AML-193 (cell line): ENCODE results near the gene CIB2.

ENCODE experiments used
- DNase-seq, 2 experiments: peaks; one replicate each; lab custom pipeline; 2025; lab: John Stamatoyannopoulos, UW

Gene CIB2

DNA sequence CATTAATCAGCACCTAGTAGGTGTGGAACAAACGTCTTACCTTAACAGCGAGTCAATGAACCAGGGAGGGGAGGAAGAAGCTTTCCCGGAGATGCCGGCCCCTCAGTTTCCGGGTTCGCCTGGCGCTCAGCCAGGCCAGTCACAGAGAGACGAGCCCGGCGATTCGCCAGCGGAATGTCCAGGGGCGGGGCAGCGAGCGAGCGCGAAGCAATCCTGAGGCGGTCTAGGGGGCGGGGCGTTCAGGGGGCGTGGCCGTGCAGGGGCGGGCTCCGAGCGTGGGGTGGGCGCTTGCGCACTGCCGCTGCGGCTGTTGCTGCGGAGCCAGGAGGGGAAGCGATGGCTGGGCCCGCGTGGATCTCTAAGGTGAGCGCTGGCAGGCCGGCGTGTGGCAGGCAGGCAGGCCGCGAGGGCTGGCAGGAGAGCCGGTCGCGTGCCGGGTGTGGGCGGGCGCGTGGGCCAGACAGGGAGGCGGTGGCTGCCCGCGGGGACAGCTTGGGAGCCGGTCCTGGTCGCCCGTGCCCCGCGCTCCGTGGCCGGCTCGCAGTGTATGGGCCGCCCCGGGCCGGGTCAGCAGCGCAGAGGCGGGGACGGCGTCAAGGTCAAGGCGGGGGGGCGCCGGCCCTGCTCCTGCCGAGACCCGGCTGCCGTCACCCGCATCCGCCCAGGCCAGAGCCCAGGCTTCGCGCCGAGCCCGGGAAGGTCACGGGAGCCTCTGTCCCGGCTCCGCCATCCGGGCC, 18.0 kb upstream of the CIB2 start, which contains the start of gene IDH3A:
Gene IDH3A (plus strand): TSS at position 295 of the 737 bp plus-strand sequence. CDS start 42 bp downstream, at position 337.
- peak; percentile 88 to 93 for DNase-seq

DNA sequence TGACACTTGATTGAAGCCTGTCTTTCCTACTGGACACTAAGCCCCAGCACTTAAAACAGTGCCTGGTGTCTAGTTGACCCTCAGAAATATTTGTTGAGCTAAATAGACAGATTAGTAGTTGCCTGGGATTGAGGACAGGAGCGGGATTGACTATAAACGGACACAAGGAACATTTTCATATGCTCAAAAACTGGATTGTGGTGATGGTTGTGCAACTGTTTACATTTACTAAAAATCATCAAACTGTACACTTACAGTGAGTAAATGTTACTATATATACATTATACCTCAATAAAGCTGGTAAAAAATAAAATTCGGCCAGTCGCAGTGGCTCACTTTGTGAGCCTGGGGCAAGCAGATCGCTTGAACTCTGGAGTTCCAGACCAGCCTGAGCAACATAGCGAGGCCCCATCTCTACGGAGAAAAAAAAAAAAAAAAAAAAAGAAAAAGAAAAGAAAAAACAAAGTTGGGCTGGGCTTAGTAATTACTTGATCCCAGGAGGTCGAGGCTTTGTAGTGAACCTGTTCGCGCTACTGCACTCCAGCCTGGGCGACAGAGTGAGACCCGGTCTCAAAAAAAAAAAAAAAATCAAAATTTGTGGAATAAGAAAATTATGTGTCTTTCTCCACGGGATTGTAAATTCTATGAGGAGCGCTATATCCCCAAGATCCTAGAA, 17.3 kb upstream of the CIB2 start:
- DNase-seq = no peak

- DNase-seq = no peak
Observed at GRCh38 chr15:78147566-78147965, 16.3 kb upstream of the CIB2 start.

DNA sequence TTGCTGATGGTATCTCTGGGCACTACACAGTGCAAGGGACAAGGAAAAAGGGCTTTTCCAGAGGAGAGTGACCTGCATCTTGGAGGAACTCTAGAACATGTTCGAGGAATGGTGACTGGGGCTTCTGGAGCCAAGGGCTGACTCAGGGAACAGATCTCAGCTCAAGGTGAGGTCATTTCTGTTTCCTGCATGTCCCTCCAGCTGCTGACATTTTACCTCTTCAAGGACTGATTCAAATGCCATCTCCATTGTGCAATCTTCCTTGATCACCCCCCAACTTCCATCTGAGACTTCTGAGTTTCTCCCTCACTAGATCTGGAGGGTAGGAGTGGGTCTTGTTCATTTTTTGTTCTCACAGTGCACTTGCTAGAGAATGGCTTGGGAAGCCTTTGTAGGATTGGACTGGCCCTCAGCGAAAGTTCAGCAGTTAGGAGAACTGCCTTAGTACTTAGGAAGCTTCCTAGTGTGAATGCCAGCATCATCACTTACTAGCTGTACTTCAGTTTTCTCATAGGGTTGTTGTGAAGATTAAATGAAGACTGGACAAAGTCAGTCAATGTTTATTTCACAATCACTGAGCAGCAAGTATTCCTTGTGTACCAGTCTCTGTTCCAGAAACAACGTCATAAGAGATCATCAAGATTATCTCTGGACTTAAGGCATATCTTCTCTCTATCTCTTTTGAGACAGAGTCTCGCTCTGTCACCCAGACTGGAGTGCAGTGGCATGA, 15.3 kb upstream of the CIB2 start:
- DNase-seq = no peak

GRCh38 chr15:78142332-78142731, 11.1 kb upstream of the CIB2 start:
- no peak for DNase-seq

DNA sequence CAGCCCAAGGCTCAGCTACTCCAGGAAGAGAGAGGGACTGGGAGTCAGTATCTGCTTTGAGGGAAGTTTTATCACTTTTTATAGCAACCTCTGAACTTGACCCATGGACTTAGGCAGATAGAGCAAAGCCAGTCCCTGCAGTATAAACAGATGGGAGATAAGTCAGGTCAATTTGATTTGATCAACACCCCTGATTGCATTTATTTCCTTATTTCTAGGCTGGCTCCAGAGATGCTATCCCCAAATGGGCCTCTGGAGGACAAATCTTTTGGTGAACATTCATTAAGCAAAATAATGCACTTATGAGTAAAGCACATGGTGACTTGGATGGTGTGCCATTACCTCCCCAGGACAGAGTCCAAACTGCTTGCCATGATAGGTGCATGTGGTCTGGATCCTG, 9.0 kb upstream of the CIB2 start:
- no peak for DNase-seq

DNA sequence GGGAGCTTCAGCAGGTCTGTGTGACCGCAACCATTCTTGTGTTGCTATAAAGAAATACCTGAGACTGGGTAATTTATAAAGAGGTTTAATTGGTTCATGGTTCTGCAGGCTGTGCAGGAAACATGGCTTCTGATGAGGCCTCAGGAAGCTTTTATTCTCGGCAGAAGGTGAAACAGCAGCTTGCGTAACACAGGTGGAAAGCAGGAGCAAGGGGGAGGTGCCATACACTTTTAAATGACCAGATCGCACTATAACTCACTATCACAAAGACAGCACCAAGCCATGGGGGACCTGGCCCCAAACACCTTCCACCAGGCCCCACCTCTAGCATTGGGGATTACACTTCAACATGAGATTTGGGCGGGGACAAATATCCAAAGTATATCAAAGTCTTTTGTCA, 8.3 kb upstream of the CIB2 start:
- DNase-seq = no peak

DNA sequence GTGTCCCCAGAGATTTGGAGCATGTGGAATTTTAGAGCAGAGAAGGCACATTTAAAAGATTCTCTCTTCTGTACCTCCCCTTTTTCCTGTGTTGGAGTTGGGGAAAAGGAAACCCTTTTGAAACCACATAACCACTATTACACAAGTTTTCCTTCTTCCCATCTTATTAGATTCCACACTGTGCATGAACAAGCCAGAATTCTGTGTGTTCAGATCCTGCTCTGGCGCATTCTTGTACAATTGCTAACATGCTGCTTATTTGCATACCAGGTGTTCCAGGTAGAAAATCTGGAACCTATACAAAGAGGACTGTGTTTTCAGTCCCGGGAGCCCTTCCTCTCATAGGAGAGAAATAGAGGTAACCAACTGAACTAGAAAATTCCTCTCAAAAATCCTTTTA, 2.6 kb upstream of the CIB2 start:
- DNase-seq = no peak

DNA sequence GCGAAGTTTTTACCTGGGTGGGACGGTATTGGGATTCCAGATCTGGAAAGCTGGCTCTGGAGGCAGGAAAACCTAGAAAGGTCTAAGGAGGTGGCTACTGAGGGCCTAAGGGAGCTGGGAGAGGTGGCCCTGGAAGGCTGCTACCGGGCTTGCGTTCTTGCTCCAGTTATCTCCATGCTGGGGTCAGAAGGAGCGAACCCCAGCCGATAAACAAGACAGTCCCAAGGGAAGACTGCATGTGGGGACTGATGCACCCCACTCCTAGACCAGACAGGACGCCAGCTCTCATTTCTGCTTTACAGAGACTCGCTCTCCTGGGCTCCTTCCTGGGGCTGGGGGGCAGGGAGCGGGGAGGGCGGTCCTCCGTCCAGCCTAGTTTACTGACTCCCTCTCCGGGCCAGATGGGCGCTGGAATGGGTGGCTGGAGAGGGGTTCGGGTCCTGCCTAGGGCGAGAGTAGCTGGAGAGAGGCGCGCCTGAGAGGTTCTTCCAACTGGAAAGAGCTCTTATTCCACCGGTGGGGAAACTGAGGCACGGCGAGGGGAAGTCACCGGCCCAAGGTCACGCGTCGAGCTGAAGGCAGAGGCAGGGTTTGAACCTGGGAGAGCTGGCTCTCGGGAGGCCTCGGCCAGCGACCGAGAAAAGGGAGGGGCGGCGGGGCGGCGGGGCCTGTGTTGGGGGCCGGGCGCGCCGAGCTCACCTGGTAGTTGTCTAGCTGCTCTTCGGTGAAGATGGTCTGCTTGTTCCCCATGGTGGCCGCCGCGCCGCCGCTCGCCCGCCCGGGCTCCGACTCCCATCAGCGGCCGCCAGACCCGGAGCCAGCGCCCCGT, 565 bp downstream of the CIB2 start:
- DNase-seq = no peak

- DNase-seq = no peak
Observed at GRCh38 chr15:78129751-78130287, 1.4 kb downstream of the CIB2 start.

GRCh38 chr15:78129077-78129750, 2.0 kb downstream of the CIB2 start:
- no peak for DNase-seq

- DNase-seq = no peak
Observed at GRCh38 chr15:78127882-78128281, 3.4 kb downstream of the CIB2 start.

DNA sequence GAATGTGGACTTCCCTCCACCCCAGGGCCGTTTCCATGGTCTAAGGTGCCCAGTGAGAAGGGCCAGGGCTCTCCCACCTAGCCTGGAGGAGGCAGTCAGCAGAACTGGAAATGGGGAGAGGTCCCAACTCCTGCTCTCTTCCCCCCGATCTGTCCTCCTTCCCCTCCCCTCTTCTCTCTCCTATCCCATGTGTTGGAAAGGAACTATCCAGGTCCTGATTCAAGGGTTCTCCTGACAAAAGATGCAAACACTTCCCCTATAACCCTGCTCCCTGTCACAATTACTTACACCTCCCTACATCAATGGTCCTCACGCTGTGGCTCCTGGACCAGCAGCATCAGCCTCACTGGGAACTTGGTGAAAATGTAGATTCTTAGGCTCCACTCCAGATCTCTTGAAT, 6.0 kb downstream of the CIB2 start:
- no peak for DNase-seq

DNA sequence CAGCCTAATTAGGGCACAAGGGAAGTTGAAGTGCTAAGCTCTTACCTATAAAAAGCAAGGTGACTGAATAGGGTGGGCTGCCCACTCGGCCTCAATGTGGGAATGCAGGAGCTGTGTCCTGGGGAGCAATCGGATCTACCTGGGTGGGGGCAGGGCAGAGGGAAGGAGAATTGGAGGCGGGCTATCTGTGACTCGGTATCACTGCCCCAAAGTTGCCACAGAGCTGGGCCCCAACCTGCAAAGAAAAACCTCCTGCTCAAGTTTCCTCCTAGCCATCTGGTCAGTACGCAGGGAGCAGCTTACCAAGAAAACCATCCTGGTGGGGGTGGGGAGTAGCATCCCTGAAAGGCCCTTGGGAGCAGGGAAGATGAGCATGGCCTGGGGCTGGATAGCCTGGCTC, 10.7 kb downstream of the CIB2 start:
- DNase-seq = no peak

GRCh38 chr15:78112551-78112950, 18.7 kb downstream of the CIB2 start:
- no peak for DNase-seq

DNA sequence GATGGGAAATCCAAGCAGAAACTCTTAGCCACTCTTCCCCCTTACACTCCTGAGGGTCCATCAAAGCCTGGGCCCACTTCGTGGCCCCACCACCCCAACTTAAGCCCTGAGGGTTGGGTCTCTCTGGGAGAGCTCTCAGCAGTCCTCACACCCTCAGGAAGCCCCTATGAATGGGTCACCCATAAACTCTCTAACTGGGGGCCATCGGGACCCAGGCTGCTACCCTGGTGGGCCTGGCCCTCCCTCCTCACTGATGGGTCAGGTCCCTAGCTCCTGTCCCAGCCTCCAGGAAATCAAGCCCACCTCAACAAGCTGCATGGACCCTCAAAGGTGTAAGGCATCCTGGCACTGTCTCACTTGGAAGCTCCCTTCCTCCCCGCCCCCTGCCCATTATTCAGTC, 19.5 kb downstream of the CIB2 start:
- DNase-seq = no peak

GRCh38 chr15:78110916-78111475, 20.2 kb downstream of the CIB2 start:
- no peak for DNase-seq

DNA sequence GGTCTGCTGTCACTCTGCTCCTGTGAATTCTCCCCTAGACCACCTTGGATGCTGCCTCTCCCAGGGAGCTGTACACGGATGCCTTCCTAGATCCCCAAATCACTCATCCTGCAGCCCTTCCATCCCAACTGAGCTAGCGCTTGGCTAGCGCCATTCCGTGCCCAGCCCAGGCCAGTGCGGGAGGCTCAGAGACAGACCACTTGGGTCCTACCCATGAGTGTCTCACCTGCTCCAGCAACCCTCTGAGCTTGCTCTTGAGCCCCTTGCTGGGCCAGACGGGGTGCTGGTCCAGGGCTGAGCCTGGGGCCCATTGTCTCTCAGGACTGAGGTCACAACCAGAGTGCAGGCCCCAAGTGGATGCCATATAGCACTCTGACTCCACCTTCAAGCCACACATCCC, 21.1 kb downstream of the CIB2 start:
- no peak for DNase-seq

- no peak for DNase-seq
Observed at GRCh38 chr15:78109156-78109555, 22.1 kb downstream of the CIB2 start.

- peak; percentile 83 to 90 for DNase-seq
Observed at GRCh38 chr15:78108300-78109084, 22.8 kb downstream of the CIB2 start.
